ENCODE measurements around the gene OPRD1. TPM values are rescaled to one million over a fixed set of nuclear protein-coding genes. Genes with fewer than 3 reads are reported as not detected.
"Not testable (repeated sequence)": the region's sequence is repeated elsewhere in the genome, so short reads cannot be mapped to it uniquely, and the experiment has no call there.

OPRD1 gene
- total RNA-seq, 4 donors from 2014 or later: not detected

GRCh38 chr1:28782011-28782410, 30.0 kb upstream of the OPRD1 start:
- H3K27me3 ChIP-seq: no peaks in the 10 kb centered on the region
- H3K36me3 ChIP-seq: no peaks in the 10 kb centered on the region
- 60% methylated on average over 3 of the region's 3 CpGs for WGBS

GRCh38 chr1:28783363-28783762, 28.6 kb upstream of the OPRD1 start:
- Histone ChIP-seq H3K4me1 (peaks cover 4% of the 10 kb centered on the region), H3K9me3 (no peaks in the 10 kb centered on the region), H3K4me3 (no peak overlapping the region), H3K36me3 (no peaks in the 10 kb centered on the region), H3K27ac (no peak overlapping the region), H3K27me3 (no peaks in the 10 kb centered on the region)
- TF ChIP-seq EP300 (IDR thresholded peaks at IDR 0.05) (no peak), CTCF (IDR thresholded peaks at IDR 0.05) (no peak), POLR2AphosphoS5 (IDR thresholded peaks at IDR 0.05) (no peak), POLR2A (IDR thresholded peaks at IDR 0.05) (no peak)
- WGBS: 89% methylated on average over 2 of the region's 2 CpGs
- no peak for DNase-seq (ENCODE audit: low spot score in 2 of 2)

More at GRCh38 chr1:28782011-28782410, 30.0 kb upstream of the OPRD1 start:
- H3K9me3 ChIP-seq: no peaks in the 10 kb centered on the region
- DNase-seq (ENCODE audit: low spot score in 2 of 2): no peak
- no peak overlapping the region for H3K27ac ChIP-seq
- H3K4me3 ChIP-seq: no peak overlapping the region
- H3K4me1 ChIP-seq: peaks cover 4% of the 10 kb centered on the region
- no peak for TF ChIP-seq POLR2A (IDR thresholded peaks at IDR 0.05)
- TF ChIP-seq POLR2AphosphoS5 (IDR thresholded peaks at IDR 0.05): no peak
- TF ChIP-seq EP300 (IDR thresholded peaks at IDR 0.05): no peak
- no peak for TF ChIP-seq CTCF (IDR thresholded peaks at IDR 0.05)

GRCh38 chr1:28789412-28789811, 22.6 kb upstream of the OPRD1 start:
- H3K36me3 ChIP-seq: no peaks in the 10 kb centered on the region
- H3K9me3 ChIP-seq: no peaks in the 10 kb centered on the region
- no peaks in the 10 kb centered on the region for H3K27me3 ChIP-seq
- DNase-seq (ENCODE audit: low spot score in 2 of 2): no peak
- 87% methylated on average over 9 of the region's 9 CpGs for whole genome bisulfite sequencing
- peaks cover 4% of the 10 kb centered on the region for H3K4me1 ChIP-seq
- H3K4me3 ChIP-seq: no peak overlapping the region
- no peak for TF ChIP-seq CTCF (IDR thresholded peaks at IDR 0.05)
- TF ChIP-seq POLR2A (IDR thresholded peaks at IDR 0.05): no peak
- no peak for TF ChIP-seq EP300 (IDR thresholded peaks at IDR 0.05)
- no peak for TF ChIP-seq POLR2AphosphoS5 (IDR thresholded peaks at IDR 0.05)
- H3K27ac ChIP-seq: no peak overlapping the region

- H3K36me3 ChIP-seq: no peaks in the 10 kb centered on the region
- H3K9me3 ChIP-seq: no peaks in the 10 kb centered on the region
- TF ChIP-seq EP300 (IDR thresholded peaks at IDR 0.05): no peak
- no peak for TF ChIP-seq CTCF (IDR thresholded peaks at IDR 0.05)
- no peak for TF ChIP-seq POLR2AphosphoS5 (IDR thresholded peaks at IDR 0.05)
- TF ChIP-seq POLR2A (IDR thresholded peaks at IDR 0.05): no peak
- H3K4me1 ChIP-seq: peaks cover 4% of the 10 kb centered on the region
- no peak overlapping the region for H3K27ac ChIP-seq
- no peak overlapping the region for H3K4me3 ChIP-seq
- DNase-seq (ENCODE audit: low spot score in 2 of 2): no peak
- 70% methylated on average over 6 of the region's 6 CpGs for WGBS
- H3K27me3 ChIP-seq: no peaks in the 10 kb centered on the region
Measured at GRCh38 chr1:28789816-28790215, 22.2 kb upstream of the OPRD1 start.

DNA sequence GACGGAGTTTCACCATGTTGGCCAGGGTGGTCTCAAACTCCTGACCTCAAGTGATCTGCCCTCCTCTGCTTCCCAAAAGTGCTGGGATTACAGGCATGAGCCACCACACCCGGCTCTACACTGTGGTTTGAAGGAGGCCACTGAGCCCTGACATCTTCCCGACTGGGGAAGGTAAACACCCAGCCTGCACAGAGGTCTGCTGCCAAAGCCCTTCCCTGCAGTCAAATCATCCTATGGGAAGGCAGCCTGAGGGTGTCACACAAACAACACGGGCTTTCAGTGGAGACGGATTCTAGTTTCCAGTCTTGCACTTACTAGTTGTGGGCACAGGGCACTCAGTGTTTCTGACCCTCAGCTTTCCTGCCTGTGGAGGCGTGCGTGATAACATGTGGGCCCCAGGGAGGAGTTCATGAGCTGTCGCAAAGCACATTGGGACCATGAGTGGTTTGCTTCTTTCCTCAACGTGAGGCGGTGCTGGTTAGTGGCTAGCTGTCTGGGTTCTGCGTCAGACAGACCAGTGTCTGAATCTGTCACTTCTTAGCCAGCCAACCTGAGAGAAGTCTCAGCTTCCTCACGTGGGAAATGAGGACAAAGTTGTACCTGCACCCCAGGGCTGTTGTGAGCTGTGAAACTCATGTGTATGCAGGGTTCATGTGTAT, 21.5 kb upstream of the OPRD1 start:
- H3K4me3 ChIP-seq: no peak overlapping the region
- H3K9me3 ChIP-seq: no peaks in the 10 kb centered on the region
- TF ChIP-seq EP300 (IDR thresholded peaks at IDR 0.05) (no peak), POLR2A (IDR thresholded peaks at IDR 0.05) (no peak), CTCF (IDR thresholded peaks at IDR 0.05) (no peak), POLR2AphosphoS5 (IDR thresholded peaks at IDR 0.05) (no peak)
- H3K27ac ChIP-seq: no peak overlapping the region
- H3K27me3 ChIP-seq: no peaks in the 10 kb centered on the region
- no peaks in the 10 kb centered on the region for H3K36me3 ChIP-seq
- H3K4me1 ChIP-seq: no peaks in the 10 kb centered on the region
- WGBS: 77% methylated on average over 9 of the region's 12 CpGs
- no peak for DNase-seq (ENCODE audit: low spot score in 2 of 2)

GRCh38 chr1:28791929-28792328, 20.0 kb upstream of the OPRD1 start:
- WGBS: 95% methylated on average over 2 of the region's 2 CpGs
- H3K27me3 ChIP-seq: not testable (repeated sequence)

More at GRCh38 chr1:28791929-28792328, 20.0 kb upstream of the OPRD1 start:
- H3K4me3 ChIP-seq; H3K36me3 ChIP-seq; DNase-seq (ENCODE audit: low spot score in 2 of 2); H3K9me3 ChIP-seq; H3K27ac ChIP-seq; H3K4me1 ChIP-seq: not testable (repeated sequence)
